Testis (tissue), 2 donors: ENCODE data around the gene TOP3A.

Source experiments
- CTCF ChIP-seq, 3 experiments: fragments of 450-650 bp in 2 of 3; fragments of 200-600 bp in 1 of 3; sonication (generic) in 1 of 3; IDR thresholded peaks; one replicate each; pipeline ENCODE4 v1.5.1; 2016 to 2019; ENCODE audit warnings: antibody characterized with exemption in 3 of 3, mild to moderate bottlenecking in 2 of 3, moderate library complexity in 1 of 3
- POLR2A ChIP-seq: fragments of 450-650 bp; IDR thresholded peaks from one replicate; pipeline ENCODE4 v1.6.1; 2017; ENCODE audit warnings: antibody characterized with exemption, mild to moderate bottlenecking, moderate library complexity

- TF ChIP-seq CTCF (IDR thresholded peaks at IDR 0.05) (no peak), POLR2A (no peak)
Measured at GRCh38 chr17:18291718-18292540, 22.9 kb downstream of the TOP3A start.
